Measurements from ENCODE around the gene FSCN2.

The FSCN2 gene

DNA sequence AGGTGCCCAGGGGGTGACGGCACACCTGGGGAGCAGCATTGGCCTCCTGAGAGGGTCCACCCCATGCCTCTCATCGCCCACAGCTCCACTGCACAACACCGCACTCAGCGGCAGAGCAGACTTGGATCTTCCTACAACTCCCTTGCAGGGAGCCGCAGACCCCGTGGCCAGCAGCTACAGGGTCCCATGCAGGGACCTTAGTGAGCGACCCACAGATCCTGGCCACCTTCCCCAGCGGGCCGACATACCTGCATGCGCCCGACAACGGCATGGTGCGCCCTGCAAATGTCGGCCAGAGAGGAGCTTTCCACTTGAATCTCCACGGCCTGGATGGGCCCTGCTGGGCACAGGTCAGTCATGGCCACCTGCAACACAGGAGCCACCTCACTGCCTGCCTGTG, 15.6 kb downstream of the FSCN2 start:
- DNase-seq = no peak

- no peak for DNase-seq
These were observed 16.3 kb downstream of the FSCN2 start for GRCh38 chr17:81544281-81544974.

GRCh38 chr17:81545160-81545949, 17.2 kb downstream of the FSCN2 start:
- DNase-seq = no peak

- DNase-seq = no peak
These were observed 18.9 kb downstream of the FSCN2 start for GRCh38 chr17:81546906-81547613.

- DNase-seq = no peak
These were observed 19.4 kb downstream of the FSCN2 start for GRCh38 chr17:81547614-81547982.

GRCh38 chr17:81549031-81549557, 20.9 kb downstream of the FSCN2 start:
- DNase-seq = no peak

- DNase-seq = no peak
These were observed 21.6 kb downstream of the FSCN2 start for GRCh38 chr17:81549826-81550225.

- DNase-seq = no peak
These were observed 22.1 kb downstream of the FSCN2 start for GRCh38 chr17:81550285-81550684.

DNA sequence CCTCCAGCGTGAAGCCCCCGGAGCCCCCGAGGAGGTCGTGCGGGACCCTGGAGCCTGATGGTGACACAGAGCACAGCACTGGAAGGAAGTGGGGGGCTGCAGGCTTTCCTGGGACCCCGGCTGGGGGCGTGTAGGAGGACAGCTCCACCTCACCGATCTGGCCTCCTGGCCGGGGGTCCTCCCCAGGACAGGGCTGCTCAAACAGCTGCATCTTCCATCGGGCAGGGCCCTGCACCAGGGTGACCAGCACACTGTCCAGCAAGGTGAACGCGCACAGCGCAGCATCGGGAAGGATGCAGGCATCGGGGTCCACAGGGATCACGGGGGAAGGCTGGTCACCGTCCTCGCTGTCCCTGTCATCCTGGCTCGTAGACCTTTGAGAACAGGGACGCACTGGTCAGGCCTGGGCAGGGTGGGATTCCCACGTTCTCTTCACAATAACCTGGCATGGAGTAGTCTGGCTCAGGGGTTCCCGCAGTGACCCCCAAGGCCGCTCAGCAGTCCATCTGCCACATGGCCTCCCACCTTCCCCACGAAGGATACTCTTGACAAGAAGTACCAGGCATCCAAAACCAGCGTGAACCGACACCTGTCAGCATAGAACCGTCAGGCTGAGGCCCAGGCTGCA, 22.8 kb downstream of the FSCN2 start:
- no peak for DNase-seq

DNA sequence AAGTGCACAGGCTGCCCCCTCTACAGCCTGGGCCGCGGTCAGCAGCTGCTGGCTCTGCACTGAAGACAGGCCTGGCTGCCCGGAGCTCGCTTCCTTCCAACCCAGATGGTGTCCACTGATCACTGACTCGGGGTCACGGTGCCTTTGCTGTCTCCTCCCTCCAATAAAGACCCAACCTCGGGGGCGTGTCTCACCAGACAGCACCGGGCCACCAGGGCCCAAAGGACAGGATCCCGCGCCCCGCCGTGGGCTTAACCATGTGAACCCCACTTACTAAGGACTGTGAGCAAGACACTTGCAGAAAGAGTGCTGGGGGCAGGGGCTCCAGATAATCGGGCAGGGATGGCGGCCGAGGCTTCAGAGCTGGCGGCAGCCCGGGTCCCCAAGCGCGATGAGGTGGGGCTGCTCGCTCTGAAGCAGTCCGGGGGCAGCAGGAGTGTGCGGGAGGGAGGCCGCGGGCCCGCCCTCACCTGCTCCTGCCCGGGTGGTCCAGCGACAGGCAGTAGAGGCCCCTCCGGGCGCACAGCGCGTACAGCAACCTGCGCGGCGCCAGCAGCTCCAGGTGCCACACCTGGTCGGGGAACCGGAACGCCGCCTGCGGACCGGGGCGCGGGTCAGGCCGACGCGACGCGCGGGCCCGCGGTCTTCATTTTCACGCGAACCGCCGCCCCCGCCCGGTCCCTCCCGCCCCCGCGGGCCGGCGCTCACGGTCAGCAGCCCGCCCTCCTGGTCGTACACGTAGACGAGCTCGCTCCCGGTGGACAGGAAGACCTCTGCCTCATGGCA, 23.5 kb downstream of the FSCN2 start:
- DNase-seq = no peak

GRCh38 chr17:81552244-81553017, 24.3 kb downstream of the FSCN2 start, which contains the start of gene FAAP100:
Gene FAAP100 (minus strand): TSS chr17:81552353. CDS start chr17:81552330, 23 bp downstream.
- no peak for DNase-seq

DNA sequence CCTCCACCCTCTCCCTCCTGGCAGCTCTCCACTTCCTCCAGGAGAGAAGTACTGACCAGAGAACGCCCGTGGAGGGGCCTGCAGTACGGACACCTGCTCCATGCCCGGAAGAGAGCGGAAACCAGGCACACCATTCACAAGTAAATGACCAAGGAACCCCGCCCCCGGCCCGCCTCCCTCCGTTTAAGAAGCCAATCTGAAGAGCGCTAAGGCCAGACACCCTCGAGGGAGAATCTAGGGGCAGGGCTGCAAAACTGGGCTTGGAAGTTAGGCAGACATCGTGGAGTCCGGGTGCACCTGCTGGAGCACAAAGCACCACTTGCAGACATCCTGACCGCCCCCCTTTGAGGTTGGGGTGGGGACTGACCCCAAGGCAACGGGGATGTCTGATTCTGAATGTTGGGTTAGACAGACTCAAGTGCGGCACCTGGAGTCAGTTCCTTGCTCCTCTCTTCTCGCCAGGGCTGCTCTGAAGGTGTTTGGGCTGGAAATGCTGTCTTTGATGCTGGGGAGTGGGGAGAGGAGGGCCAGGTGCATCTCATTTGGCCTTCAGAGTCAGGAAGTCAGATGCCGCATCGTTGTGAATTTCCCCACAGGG, 24.9 kb downstream of the FSCN2 start:
- peak; percentile 69 for DNase-seq

DNA sequence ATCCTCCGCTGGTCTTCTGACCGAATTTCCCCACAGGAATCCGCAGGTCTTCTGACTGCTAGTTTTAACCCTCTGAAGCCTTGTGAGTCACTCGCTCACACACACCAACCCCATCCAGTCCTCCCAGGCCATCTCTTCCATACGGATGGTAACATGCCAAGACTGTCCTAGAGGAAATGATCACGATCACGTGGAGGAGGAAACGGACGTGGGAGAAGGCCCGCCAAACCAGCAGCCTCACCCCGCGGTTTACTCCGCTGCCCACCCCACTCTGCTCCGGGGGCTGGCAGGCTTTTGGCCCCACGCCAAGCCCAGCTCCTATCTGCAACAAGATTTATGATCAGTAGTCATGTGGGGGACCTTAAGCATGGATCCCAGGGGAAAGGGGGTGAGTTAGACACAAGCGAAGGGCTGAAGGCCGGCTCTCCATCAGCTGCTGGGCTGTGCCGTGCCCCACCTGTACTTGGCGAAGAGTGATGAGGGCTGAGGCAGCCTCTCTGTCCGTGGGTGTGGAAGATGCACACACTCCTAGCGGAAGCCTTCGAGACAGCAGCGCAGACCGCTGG, 25.5 kb downstream of the FSCN2 start:
- no peak for DNase-seq

- DNase-seq = no peak
These were observed 28.1 kb downstream of the FSCN2 start for GRCh38 chr17:81556175-81556691.

DNA sequence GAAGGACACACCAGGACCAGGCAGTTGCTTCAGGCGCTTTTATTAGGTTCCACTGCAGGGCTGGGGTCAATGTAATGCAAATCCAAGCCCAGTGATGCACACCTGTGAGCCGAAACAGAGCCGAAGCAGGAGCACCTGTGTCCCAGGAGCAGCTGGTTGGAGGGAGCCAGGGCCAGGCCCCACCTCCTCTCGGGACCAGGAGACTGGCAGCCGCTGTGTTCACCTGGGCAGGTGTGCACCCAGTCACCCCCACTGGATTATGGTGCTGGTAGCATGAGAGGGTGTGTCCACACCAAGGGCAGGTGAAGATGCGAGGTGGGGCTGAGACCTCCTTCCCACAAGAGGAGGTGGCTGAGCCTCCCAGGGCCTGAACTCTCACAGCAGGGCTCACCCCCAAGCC, 28.7 kb downstream of the FSCN2 start:
- no peak for DNase-seq

GRCh38 chr17:81557276-81558114, 29.3 kb downstream of the FSCN2 start:
- DNase-seq = no peak

GRCh38 chr17:81558115-81558468, 29.9 kb downstream of the FSCN2 start:
- DNase-seq = no peak

- DNase-seq = no peak
These were observed 31.0 kb downstream of the FSCN2 start for GRCh38 chr17:81558941-81559806.
